ENCODE measurements around the gene IL32.
"Not testable (repeated sequence)": the region's sequence is repeated elsewhere in the genome, so short reads cannot be mapped to it uniquely, and the experiment has no call there.

The IL32 gene

GRCh38 chr16:3076577-3076976 lies 11.1 kb downstream of the IL32 start:
- no peak for FAIRE-seq
- TF ChIP-seq CTCF (IDR thresholded peaks at IDR 0.05; ENCODE audit: insufficient read depth, missing control alignments), result no peak
- no peak for DNase-seq (ENCODE audit: insufficient read length, low spot score)

GRCh38 chr16:3080024-3080423 lies 14.6 kb downstream of the IL32 start:
- no peak for DNase-seq (ENCODE audit: insufficient read length, low spot score)
- FAIRE-seq, result no peak
- TF ChIP-seq CTCF (IDR thresholded peaks at IDR 0.05; ENCODE audit: insufficient read depth, missing control alignments), result no peak

- not testable (repeated sequence) for FAIRE-seq; DNase-seq (ENCODE audit: insufficient read length, low spot score)
Measured at GRCh38 chr16:3081957-3082356, 16.5 kb downstream of the IL32 start.

GRCh38 chr16:3083408-3083807 lies 18.0 kb downstream of the IL32 start:
- not testable (repeated sequence) for FAIRE-seq; DNase-seq (ENCODE audit: insufficient read length, low spot score)

GRCh38 chr16:3084491-3084890 lies 19.1 kb downstream of the IL32 start:
- TF ChIP-seq CTCF (IDR thresholded peaks at IDR 0.05; ENCODE audit: insufficient read depth, missing control alignments), result no peak
- FAIRE-seq (no peak), DNase-seq (ENCODE audit: insufficient read length, low spot score) (no peak)

- DNase-seq (ENCODE audit: insufficient read length, low spot score) (no peak), FAIRE-seq (no peak)
- TF ChIP-seq CTCF (IDR thresholded peaks at IDR 0.05; ENCODE audit: insufficient read depth, missing control alignments), result no peak
Measured at GRCh38 chr16:3084969-3085670, 19.7 kb downstream of the IL32 start.

GRCh38 chr16:3085868-3086595 lies 20.6 kb downstream of the IL32 start:
- DNase-seq (ENCODE audit: insufficient read length, low spot score) (no peak), FAIRE-seq (no peak)

More at GRCh38 chr16:3085868-3086595, 20.6 kb downstream of the IL32 start:
- no peak for TF ChIP-seq CTCF (IDR thresholded peaks at IDR 0.05; ENCODE audit: insufficient read depth, missing control alignments)
